ENCODE data around the gene KLHL26. TPM values are rescaled to one million over a fixed set of nuclear protein-coding genes. Genes with fewer than 3 reads are reported as not detected.

The KLHL26 gene
- total and polyA plus RNA-seq, 2 of the 13 experiments (the other 11 are each of a cell fraction or from before 2014, with no cell fraction given) = 1.5 to 1.7 TPM

- TF ChIP-seq PAXIP1 (CRISPR knock-in tag; conservative IDR thresholded peaks at IDR 0.05) (no peak), ZBTB10 (CRISPR knock-in tag; IDR thresholded peaks at IDR 0.05; ENCODE audit: borderline replicate concordance) (no peak), BATF2 (CRISPR knock-in tag; IDR thresholded peaks at IDR 0.05) (0 out of 2 replicates have a peak, but pooled peaks have one; percentile 38), ARNTL (CRISPR knock-in tag; IDR thresholded peaks at IDR 0.05) (no peak), ZNF101 (CRISPR knock-in tag; IDR thresholded peaks at IDR 0.05; ENCODE audit: borderline replicate concordance, low read depth) (no peak), ZNF143 (CRISPR knock-in tag; IDR thresholded peaks at IDR 0.05) (peak; percentile 66), DNMT1 (CRISPR knock-in tag; IDR thresholded peaks at IDR 0.05) (peak; percentile 70), UBTF (CRISPR knock-in tag; IDR thresholded peaks at IDR 0.05) (peak; percentile 17; the same call in 1 of the 2 replicates), ATF7 (IDR thresholded peaks at IDR 0.05) (0 out of 2 replicates have a peak, but pooled peaks have one; percentile 16), ATF7 (CRISPR knock-in tag; IDR thresholded peaks at IDR 0.05) (0 out of 2 replicates have a peak, but pooled peaks have one; percentile 25)
Measured at GRCh38 chr19:18612772-18613588, 23.8 kb upstream of the KLHL26 start, which contains the start of gene TMEM59L (continued).
